GM10266 (cell line): ENCODE data around the gene SHANK1.

Experiments
- DNase-seq: peaks from one replicate; pipeline ENCODE4 v3.0.0; 2012; ENCODE audit errors: extremely low spot score
- CTCF ChIP-seq: IDR thresholded peaks from 2 replicates; pipeline ENCODE4 v1.5.1; 2012; ENCODE audit warnings: mild to moderate bottlenecking, low read depth; ENCODE audit not compliant: control insufficient read depth, insufficient read depth; ENCODE audit errors: missing control alignments

The SHANK1 gene

GRCh38 chr19:50652722-50653121 is 66.9 kb downstream of the SHANK1 start:
- no peak for TF ChIP-seq CTCF

GRCh38 chr19:50651174-50651573 is 68.4 kb downstream of the SHANK1 start:
- no peak for DNase-seq
- TF ChIP-seq CTCF, result no peak

More at GRCh38 chr19:50652722-50653121, 66.9 kb downstream of the SHANK1 start:
- no peak for DNase-seq

GRCh38 chr19:50649433-50650391 is 69.9 kb downstream of the SHANK1 start, which contains the start of gene C19orf81:
TSS of gene C19orf81 (plus strand) at chr19:50649445. CDS start at chr19:50649445, 0 bp downstream.
- DNase-seq, result no peak
- TF ChIP-seq CTCF, result no peak

- TF ChIP-seq CTCF, result no peak
- no peak for DNase-seq
Observed at GRCh38 chr19:50648659-50649058, 70.9 kb downstream of the SHANK1 start.

- no peak for TF ChIP-seq CTCF
- DNase-seq, result no peak
Observed at GRCh38 chr19:50647879-50648615, 71.6 kb downstream of the SHANK1 start.

GRCh38 chr19:50646074-50646807 is 73.4 kb downstream of the SHANK1 start:
- TF ChIP-seq CTCF, result no peak
- no peak for DNase-seq
